ENCODE data around the gene NCEH1.
"Not testable (repeated sequence)": the region's sequence is repeated elsewhere in the genome, so short reads cannot be mapped to it uniquely, and the experiment has no call there.

The NCEH1 gene

DNA sequence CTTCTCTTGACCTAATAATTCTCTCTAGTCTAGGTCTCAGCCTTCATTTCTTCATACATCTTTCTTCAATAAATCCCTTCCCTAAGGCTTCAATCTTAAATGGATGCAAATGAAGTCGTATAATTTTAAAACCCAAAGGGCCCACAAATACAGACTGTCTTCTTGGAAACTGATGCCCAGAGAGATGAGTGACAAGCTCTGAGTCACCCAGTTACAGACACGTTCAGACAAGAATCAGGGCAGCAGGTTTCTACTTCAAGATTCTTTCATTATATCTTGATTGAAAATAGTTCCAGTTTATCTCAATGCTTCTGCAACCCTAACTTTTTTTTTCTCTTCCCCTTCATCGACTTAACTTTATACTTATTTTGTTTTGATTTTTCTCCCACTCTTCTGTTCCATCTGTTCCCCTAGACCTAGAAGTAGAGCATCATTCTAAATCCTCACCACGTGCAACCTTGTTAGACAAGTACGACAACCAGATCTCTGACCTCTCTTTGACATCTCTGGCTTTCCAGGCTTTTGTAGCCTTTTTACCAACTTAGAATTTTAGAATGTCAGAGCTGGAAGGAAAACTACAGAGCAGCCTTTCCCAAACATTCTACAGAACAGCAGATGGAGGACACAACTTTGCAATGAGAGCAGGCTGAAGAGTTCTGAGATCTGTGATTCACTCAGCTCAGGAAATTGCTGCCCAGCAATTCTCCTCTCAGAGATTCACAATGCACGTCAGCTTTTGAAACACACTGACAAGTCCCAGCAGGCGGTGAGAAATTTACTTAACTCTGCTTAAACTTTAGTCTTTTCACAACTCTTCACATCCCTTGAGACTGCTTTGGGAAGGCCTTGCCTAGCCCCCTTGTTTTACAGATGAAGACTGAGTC, 25.3 kb downstream of the NCEH1 start:
- intact Hi-C loops (cut with DNase I), result no loop called here
- no peak for DNase-seq

DNA sequence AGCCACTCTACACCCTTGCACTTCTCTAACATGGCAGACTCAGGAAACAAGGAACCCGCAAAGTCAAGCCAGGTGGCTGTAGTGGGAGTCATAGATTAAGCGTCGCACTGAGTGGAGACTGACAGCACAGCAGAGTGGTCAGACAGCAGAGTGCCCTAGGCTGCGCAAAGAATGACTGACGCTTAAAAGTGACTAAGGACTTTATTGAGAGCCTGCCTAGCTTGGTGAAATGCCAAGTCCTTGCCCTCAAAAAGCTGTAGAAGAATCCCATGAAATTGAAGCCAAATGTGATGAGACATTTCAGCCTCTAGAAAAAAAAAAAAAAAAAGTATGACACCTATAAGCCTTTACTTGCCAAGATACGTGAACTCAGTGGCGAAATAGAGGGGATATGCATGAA, 30.2 kb downstream of the NCEH1 start:
- peak in 3 of 42 donors; percentile 9 to 46 (median 21) for DNase-seq
- intact Hi-C loops (cut with DNase I), result no loop called here

DNA sequence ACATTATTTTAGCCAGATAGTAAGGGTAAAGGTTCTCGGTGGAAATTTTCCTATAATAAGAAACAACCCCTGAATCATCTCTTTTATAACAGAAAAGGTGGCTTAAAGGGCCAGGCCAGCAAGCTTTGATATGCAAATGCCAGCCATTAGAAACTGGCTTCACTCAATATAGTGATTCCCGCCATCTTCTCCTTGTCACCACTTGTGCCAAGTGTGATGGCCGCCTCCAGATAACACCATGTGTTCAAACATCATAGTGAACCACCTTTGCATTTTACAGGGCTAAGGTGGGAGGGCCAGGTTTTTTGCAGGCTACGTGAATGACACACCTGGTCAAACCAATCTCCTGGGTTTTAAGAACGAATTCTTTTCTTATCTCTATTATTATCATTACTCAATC, 31.3 kb downstream of the NCEH1 start:
- intact Hi-C loops (cut with DNase I), result no loop called here
- no peak for DNase-seq

DNA sequence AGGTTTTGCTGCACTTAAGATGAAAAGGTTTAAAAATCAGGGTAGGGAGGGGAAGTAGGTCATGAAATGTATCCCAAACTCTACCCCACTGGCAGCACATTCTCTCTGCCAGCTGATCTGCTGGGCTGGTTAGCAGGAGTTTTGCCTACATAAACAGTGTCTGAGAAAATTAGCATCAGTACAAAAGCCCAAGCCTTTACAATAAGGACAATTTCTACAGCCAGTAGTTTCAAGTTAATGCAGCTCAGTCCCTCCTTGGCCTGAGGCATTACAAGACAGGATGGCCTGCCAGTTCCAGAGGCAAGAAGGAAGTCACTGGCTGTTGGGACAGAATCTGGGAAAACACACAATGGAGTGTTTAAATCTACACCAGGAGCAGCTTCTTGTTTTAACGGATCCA, 32.8 kb downstream of the NCEH1 start:
- peak in 2 of 42 donors; percentile 6 to 11 for DNase-seq
- intact Hi-C loops (cut with DNase I), result no loop called here

DNA sequence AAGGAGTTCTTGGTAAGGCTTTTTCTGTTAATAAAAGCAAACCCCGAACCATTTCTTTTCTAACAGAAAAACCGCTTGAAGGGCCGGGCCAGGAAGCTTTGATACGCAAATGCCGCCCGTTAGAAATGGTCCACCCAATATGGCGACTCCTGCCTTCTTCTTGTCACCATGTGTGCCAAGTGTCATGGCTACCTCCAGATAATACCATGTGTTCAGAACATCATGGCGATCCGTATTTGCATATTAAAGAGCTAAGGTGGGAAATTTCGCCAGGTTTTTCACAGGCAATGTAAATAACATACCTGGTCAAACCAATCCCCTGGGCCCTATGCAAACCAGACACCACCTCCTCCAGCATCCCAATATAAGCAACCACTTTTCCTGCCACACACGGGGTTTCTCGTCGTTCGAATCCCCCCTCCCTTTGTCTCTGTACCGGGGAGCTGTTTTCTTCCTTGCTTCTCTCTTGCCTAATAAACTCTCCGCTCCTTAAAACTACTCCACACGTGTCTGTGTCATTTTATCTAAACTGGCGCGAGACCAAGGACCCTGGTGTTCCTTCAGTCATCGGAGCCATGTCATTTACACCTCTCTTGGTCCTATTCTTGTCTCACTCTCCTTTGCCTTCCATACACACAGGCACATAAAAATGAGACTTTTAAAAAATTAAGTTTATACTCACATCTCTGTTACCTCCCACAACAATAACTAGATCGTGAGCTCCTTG, 34.5 kb downstream of the NCEH1 start:
- intact Hi-C loops (cut with DNase I), result no loop called here
- DNase-seq, result peak in 1 of 42 donors; percentile 27

DNA sequence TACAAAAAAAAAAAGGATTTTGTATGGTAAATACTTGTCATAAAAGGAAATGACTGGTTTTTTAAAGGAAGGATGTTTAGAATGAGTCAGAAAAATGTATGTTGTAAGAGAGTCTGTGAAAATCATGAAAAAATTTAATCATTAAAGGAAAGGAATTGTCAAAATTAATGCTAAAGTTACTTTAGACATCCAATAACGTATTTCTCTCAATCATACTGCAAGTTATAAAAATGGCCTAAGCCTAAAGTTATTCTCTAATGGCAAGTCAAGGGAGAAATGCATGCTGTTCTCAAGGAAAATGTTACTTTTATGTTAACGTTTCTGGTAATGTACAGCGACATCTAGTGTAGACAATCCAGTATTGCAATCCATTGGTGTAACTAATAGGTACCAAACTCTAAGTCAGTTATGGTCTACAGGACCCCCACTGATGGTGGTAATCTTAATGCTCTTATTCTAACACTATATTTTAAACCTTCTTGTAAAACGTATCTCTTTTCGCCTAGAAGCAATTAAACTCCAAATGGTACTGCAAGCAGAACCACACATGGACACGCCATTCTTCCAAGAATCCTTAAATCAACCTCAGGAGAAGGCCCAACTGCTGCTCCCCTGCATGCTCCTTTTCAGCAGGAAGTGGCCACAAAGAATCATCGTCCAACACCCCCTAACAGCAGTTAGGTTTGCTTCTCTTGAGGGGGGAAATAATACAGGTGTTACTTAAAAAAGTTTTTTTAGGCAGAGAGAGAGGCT, 35.2 kb downstream of the NCEH1 start:
- intact Hi-C loops (cut with DNase I), result no loop called here
- peak in 2 of 42 donors; percentile 25 to 26 for DNase-seq

DNA sequence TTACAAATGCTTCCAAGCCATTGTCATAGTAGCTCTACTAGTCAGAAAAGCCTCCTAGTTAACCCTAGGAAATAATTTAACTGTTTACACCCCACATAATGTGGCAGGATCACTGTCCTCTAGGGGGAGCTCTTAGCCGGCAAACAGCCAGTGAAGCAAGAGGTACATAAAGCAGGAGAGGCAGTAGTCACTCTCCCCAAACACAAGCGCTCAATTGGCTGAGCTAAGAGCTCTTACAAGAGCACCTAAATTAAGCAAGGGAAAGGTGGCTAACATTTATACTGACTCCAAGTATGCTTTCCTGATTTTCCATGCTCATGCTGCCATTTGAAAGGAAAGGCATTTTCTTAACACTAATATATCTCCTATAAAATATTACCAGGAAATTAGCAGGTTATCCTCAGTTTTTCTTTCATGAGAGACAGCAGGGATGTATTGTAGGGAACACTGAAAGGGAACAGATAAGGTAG, 37.6 kb downstream of the NCEH1 start:
- peak in 35 of 42 donors; percentile 17 to 75 (median 44) for DNase-seq
- intact Hi-C loops (cut with DNase I), result no loop called here

DNA sequence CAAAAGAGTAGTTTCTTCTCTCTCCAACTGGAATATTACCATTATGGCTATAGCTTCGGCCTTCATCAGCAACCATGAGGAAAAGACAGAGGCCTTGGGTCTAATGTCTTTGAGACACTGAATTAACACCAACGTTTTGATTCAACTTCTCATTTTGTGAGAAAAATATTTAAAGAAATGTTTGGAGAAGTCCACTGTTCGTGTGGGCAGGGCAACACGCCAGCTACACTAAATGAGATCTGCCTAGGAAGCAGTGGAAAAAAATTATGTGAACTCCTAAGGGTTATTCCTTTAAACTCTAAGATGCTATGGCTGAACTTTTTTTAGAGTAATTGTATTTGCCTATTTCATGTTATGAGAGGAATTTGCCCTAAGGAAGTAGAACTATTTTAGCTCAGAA, 41.8 kb downstream of the NCEH1 start:
- intact Hi-C loops (cut with DNase I), result no loop called here
- peak in 1 of 42 donors; percentile 19 for DNase-seq

DNA sequence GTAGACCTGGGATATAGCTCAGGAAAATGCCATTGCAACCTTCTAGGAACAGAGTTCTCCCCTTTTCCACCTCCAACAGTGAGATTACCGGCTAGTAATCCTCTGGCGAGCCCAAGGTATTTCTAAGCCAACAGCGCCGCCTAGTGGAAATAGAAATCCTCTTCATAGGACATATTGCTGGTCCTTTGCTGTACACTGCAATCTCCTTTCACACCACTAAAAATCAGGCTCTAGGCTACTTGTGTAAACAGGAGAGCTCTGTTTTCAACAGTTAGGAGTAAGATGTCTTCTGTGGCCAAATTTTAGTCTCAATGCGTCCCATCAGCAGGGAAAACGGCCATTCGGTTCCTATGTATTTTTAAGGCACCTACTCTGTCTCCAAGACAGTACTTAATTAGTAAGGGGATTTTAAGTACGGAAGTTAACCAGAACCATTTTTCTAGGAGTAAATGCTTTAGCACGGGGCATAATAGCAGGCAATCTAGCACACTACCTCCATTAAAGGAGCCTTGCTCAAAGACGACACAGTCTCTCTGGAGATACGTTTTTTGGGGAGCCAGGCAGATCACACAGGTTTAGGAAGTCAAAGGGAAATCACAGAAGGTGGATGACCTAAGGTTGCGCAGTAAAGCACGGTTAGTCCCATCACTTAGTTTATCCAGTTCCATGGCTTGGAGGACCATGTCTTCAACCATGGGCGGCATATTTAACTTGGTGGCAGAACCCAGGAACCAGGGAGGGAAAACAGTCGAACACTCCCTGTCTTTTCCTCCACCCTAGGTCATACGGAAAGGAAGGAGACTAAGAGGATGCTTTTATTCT, 43.8 kb downstream of the NCEH1 start:
- intact Hi-C loops (cut with DNase I), result no loop called here
- DNase-seq, result peak; percentile 11 to 95 (median 78)

DNA sequence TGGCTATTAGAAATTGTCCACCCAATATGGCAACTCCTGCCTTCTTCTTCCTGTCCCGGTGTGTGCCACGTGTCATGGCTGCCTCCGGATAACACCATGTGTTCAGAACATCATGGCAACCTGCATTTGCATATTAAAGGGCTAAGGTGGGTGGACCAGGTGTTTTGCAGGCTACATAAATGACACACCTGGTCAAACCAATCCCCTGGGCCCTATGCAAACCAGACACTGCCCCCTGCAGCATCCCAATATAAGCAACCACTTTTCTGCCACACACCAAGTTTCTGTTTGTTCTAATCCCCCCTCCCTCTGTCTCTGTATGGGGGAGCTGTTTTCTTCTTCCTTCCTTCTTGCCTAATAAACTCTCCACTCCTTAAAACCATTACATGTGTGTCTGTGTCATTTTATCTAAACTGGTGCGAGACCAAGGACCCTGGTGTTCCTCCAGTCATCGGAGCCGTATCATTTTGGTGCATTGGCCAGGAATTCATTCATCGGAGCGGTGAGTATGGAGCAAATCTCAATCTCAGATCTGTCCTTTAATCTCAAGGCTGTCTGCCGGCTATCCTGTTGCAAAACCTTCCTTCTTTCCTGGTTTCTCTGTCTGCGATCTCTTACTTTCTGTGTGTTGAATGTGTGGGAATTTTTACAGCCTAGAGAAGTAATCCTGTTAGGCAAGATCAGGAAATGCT, 44.5 kb downstream of the NCEH1 start:
- intact Hi-C loops (cut with DNase I), result no loop called here
- DNase-seq, result no peak

DNA sequence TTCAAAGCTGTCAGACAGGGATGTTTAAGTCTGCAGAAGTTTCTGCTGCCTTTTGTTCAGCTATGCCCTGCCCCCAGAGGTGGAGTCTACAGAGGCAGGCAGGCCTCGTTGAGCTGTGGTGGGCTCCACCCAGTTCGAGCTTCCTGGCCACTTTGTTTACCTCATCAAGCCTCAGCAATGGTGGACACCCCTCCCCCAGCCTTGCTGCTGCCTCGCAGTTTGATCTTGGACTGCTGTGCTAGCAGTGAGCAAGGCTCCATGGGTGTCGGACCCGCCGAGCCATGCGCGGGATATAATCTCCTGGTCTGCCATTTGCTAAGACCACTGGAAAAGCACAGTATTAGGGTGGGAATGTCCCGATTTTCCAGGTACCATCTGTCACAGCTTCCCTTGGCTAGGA, 45.4 kb downstream of the NCEH1 start:
- peak in 1 of 42 donors; percentile 25 for DNase-seq
- intact Hi-C loops (cut with DNase I), result not testable (repeated sequence)

DNA sequence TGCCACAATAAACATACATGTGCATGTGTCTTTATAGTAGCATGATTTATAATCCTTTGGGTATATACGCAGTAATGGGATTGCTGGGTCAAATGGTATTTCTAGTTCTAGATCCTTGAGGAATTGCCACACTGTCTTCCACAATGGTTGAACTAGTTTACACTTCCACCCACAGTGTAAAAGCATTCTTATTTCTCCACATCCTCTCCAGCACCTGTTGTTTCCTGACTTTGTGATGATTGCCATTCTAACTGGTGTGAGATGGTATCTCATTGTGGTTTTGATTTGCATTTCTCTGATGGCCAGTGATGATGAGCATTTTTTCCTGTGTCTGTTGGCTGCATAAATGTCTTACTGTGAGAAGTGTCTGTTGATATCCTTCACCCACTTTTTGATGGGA, 50.4 kb downstream of the NCEH1 start:
- DNase-seq; intact Hi-C loops (cut with DNase I): not testable (repeated sequence)

DNA sequence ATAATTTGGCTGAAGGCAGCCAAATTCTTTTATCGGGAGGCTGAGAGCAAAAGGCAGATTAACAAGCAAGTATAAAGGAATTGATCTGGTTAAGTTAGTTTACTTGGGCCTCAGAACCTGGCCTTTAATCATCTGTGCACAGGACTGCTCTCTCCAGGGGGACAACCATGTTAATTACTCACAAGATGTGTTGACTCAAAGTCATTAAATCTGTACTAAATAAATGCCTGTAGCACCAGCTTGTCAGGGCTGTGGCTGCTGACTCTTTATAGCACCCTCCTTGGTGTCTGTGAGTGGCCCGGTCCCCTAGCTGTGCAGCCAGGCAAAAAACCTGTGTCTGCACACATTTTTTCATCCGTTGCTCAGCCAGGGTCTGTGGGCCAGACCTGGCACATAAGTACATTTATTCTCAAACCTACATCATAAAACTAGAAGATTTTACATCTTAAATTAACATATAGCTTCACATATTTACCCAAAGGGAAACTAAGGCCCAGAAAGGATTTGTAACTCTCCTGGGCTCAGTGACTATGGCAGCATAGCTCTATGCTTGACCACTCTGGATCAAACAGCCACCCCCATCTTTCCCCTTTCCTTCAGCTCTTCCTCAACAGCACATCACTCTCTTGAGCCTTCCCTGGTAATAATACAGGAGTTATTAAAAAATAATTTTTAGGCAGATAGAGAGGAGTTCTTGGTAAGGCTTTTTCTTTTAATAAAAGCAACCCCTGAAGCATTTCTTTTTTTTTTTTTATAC, 51.4 kb downstream of the NCEH1 start:
- intact Hi-C loops (cut with DNase I), result no loop called here
- no peak for DNase-seq

DNA sequence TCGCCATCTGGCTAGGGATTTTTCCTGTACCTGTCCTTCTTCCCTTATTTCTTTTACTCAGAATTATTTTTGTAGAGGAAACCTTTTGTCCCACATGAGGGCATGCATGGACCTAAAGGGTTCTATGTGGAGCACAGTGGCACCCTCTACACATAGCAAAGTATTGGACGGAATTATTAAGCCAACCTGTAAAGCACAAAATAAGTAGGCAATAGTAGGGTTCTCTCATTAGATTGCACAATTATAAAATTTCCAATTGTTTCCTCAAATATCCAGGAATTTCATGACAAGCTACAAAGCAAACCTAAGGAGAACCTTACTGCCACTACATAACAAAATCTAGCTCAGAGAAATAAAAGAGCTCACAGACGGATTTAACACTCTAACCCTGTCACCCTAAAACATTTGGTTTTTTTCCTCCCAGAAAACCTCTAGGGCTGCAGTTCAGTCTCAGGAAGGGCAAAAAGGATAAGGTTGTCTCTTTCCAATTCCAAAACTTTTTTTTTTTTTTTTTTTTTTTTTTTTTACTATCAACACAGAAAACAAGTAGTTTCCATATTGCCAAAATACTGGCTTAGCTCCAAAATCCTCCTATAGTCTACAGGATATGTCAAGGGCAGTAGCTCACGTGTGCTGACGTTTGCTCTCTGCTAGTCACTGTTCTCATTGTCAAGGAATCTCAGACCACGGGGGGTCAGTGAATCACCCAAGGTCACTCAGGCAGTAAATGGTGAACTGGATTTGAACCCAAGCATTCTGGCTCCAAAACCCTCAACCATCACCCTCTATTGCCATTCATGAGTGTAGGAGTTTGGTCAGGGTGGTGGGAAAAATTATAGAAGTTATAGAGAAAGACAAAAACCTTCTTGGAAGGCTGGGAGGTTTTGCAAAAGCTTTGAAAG, 52.3 kb downstream of the NCEH1 start:
- DNase-seq, result no peak
- intact Hi-C loops (cut with DNase I), result no loop called here

DNA sequence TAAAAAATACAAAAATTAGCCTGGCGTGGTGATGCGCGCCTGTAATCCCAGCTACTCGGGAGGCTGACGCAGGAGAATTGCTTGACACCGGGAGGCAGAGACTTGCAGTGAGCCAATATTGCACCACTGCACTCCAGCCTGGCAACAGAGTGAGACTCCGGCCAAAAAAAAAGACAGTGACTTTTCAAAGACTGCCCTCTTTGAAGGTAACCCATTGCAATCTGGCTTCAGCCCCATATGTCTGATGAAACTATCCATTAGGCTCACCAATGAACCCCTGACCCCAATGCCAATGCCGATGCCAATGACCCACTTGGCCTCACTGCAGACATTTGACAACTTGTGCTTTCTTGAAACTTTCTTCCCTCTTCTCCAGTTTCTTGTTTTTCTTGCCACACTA, 54.3 kb downstream of the NCEH1 start:
- DNase-seq, result no peak
- intact Hi-C loops (cut with DNase I), result no loop called here

DNA sequence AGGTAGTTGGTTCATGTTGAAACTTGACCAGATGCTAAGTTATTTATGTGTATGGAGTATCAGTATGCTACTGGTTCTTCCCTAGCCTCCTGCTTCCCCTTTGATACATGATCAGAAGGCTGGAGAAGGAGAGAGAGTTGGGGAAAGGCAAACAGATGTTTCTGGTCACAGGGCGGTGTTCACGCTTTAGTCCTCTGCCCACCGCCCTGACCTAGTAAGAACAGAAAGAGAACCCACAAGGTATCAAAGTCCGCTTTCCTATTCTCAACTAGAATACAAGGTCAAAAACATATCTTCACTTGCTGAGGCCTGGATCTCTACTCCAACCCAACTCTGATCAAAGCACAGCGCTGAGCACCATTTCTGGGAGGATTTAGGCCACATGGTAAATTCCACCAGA, 55.5 kb downstream of the NCEH1 start:
- intact Hi-C loops (cut with DNase I), result no loop called here
- no peak for DNase-seq
